Tibial nerve (tissue), 4 donors: ENCODE measurements around the gene SHMT2. TPM values are rescaled to one million over a fixed set of nuclear protein-coding genes. Genes with fewer than 3 reads are reported as not detected.
A peak's percentile ranks its signal among the peaks of the same experiment; 100 is the strongest.

Experiments used
- DNase-seq, 2 donors: peaks; one replicate each; pipeline ENCODE4 v3.0.0-alpha.2; 2019; ENCODE audit warnings: low spot score in 2 of 2
- H3K27ac ChIP-seq, 4 donors: fragments of 200-600 bp; sonication (generic) in 3 of 4; one replicate each; pipeline ENCODE4 v1.5.1; 2017 to 2019; ENCODE audit warnings: mild to moderate bottlenecking in 1 of 4
- H3K27me3 ChIP-seq, 2 donors: fragments of 200-600 bp; sonication (generic) in 1 of 2; one replicate each; pipeline versions ENCODE4 v1.5.1 to v1.6.0; 2017 to 2019
- H3K36me3 ChIP-seq, 3 donors: fragments of 200-600 bp; sonication (generic); one replicate each; pipeline ENCODE4 v1.5.1; 2018 to 2019
- H3K4me1 ChIP-seq, 4 donors: fragments of 200-600 bp; sonication (generic) in 3 of 4; one replicate each; pipeline ENCODE4 v1.5.1; 2017 to 2019
- H3K4me3 ChIP-seq, 4 donors: fragments of 200-600 bp; sonication (generic) in 3 of 4; one replicate each; pipeline ENCODE4 v1.5.1; 2017 to 2019; ENCODE audit warnings: mild to moderate bottlenecking in 1 of 4, moderate library complexity in 1 of 4
- H3K9me3 ChIP-seq, 4 donors: fragments of 200-600 bp; sonication (generic) in 3 of 4; one replicate each; pipeline ENCODE4 v1.5.1; 2017 to 2019
- EP300 ChIP-seq, 2 donors: sonication (generic); formaldehyde crosslinking; IDR thresholded peaks; one replicate each; pipeline ENCODE4 v1.6.1; 2017; ENCODE audit warnings: antibody characterized with exemption in 2 of 2, mild to moderate bottlenecking in 1 of 2
- POLR2A ChIP-seq, 2 donors: fragments of 450-650 bp; IDR thresholded peaks; one replicate each; pipeline ENCODE4 v1.6.1; 2017; ENCODE audit warnings: antibody characterized with exemption in 2 of 2, mild to moderate bottlenecking in 2 of 2, moderate library complexity in 2 of 2
- WGBS, 2 donors: methylation state at CpG; one replicate each; pipeline ENCODE4 v1.1.5; 2018; 5-methylcytosine and 5-hydroxymethylcytosine counted together
- total RNA-seq, 4 donors: library from RNA; depleted of rRNA; stranded (reverse); fragments of >200 nt; gene quantifications; one replicate each; pipeline ENCODE4 v1.1.0, GENCODE V29; 2016
- TF ChIP-seq, protein P1 (sequence below), 5 experiments: fragments of 200-600 bp in 3 of 5; fragments of 450-650 bp in 2 of 5; sonication (generic) in 3 of 5; IDR thresholded peaks; one replicate each; pipeline ENCODE4 v1.5.1; 2016 to 2019; ENCODE audit warnings: antibody characterized with exemption in 5 of 5, mild to moderate bottlenecking in 3 of 5, moderate library complexity in 2 of 5

SHMT2 gene
- total RNA-seq, 4 donors from 2014 or later = 18.4 to 77.3 (median 32.6) TPM

GRCh38 chr12:57222286-57223190 lies 7.0 kb upstream of the SHMT2 start:
- no peak for DNase-seq
- Histone ChIP-seq H3K9me3 (no peaks in the 10 kb centered on the region), H3K36me3 (no peaks in the 10 kb centered on the region), H3K27ac (no peak overlapping the region), H3K27me3 (peaks cover 0 to 100% of the 10 kb centered on the region in 2 donors), H3K4me3 (no peak overlapping the region), H3K4me1 (peaks cover 0 to 34% (median 15%) of the 10 kb centered on the region in 4 donors)
- 47 to 61% methylated on average over 13 of the region's 13 CpGs for WGBS, 2 donors
- TF ChIP-seq POLR2A (IDR thresholded peaks at IDR 0.05) = no peak
- TF ChIP-seq, protein P1, sequence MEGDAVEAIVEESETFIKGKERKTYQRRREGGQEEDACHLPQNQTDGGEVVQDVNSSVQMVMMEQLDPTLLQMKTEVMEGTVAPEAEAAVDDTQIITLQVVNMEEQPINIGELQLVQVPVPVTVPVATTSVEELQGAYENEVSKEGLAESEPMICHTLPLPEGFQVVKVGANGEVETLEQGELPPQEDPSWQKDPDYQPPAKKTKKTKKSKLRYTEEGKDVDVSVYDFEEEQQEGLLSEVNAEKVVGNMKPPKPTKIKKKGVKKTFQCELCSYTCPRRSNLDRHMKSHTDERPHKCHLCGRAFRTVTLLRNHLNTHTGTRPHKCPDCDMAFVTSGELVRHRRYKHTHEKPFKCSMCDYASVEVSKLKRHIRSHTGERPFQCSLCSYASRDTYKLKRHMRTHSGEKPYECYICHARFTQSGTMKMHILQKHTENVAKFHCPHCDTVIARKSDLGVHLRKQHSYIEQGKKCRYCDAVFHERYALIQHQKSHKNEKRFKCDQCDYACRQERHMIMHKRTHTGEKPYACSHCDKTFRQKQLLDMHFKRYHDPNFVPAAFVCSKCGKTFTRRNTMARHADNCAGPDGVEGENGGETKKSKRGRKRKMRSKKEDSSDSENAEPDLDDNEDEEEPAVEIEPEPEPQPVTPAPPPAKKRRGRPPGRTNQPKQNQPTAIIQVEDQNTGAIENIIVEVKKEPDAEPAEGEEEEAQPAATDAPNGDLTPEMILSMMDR (IDR thresholded peaks at IDR 0.05) = no peak
- no peak for TF ChIP-seq EP300 (IDR thresholded peaks at IDR 0.05)

DNA sequence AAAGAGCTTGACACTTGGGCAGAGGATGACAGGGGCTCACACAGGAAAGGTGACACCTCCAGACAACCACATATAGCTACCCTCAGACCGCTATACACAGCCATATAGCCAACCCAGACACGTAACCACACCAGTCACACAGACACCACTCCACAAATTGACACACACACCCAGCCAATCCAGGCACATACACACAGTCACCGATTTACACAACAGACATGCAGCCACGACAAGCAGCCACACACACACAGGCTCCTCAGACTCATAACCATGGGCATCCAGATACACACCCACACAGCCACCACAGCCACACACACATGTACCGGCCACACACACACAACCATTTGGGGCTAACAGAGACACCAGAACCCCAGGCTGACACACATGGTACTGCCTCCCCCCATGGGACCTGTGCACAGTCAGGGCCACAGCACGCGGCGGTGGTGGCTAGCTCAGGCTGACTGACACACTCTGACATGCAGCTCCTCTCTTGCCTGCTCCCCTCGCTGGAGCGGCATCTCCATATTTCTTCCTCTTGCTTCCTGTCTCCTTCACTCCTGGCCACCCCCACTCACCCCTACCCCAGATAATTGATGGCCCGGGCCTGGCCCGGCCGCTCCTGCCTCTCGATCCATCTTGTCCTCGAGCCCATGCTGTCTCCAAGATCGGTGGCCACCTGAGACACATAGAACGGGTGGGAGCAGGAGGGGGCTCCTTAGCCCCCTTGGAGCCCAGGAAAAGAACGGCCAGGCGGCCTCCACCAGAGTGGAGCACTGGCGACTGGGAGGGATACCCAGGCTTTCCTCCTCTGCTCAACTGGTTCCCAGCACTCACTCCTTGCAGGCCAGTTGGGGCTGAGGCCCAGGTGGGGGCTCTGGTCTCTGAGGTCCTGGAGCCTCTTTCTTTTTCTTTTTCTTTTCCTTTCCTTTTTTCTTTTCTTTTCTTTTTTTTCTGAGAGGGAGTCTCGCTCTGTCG lies 6.0 kb upstream of the SHMT2 start:
- no peaks in the 10 kb centered on the region for H3K36me3 ChIP-seq
- no peak overlapping the region for H3K4me3 ChIP-seq
- no peaks in the 10 kb centered on the region for H3K9me3 ChIP-seq
- H3K4me1 ChIP-seq = peaks cover 0 to 32% (median 14%) of the 10 kb centered on the region in 4 donors
- DNase-seq = no peak
- peaks cover 0 to 96% of the 10 kb centered on the region in 2 donors for H3K27me3 ChIP-seq
- TF ChIP-seq POLR2A (IDR thresholded peaks at IDR 0.05) (no peak), EP300 (IDR thresholded peaks at IDR 0.05) (no peak)
- TF ChIP-seq, protein P1 (IDR thresholded peaks at IDR 0.05) = no peak
- no peak overlapping the region for H3K27ac ChIP-seq
- 52 to 57% methylated on average over 22 of the region's 22 CpGs for WGBS, 2 donors

GRCh38 chr12:57224278-57224972 lies 5.1 kb upstream of the SHMT2 start:
- 66 to 70% methylated on average over 12 to 21 of the region's 30 CpGs for WGBS, 2 donors
- Histone ChIP-seq H3K27me3 (peaks cover 0 to 86% of the 10 kb centered on the region in 2 donors), H3K9me3 (no peaks in the 10 kb centered on the region), H3K4me3 (no peak overlapping the region), H3K36me3 (no peaks in the 10 kb centered on the region), H3K27ac (no peak overlapping the region), H3K4me1 (peaks cover 0 to 39% (median 17%) of the 10 kb centered on the region in 4 donors)
- DNase-seq = no peak
- TF ChIP-seq POLR2A (IDR thresholded peaks at IDR 0.05) = no peak
- TF ChIP-seq EP300 (IDR thresholded peaks at IDR 0.05) = no peak
- TF ChIP-seq, protein P1 (IDR thresholded peaks at IDR 0.05) = no peak

DNA sequence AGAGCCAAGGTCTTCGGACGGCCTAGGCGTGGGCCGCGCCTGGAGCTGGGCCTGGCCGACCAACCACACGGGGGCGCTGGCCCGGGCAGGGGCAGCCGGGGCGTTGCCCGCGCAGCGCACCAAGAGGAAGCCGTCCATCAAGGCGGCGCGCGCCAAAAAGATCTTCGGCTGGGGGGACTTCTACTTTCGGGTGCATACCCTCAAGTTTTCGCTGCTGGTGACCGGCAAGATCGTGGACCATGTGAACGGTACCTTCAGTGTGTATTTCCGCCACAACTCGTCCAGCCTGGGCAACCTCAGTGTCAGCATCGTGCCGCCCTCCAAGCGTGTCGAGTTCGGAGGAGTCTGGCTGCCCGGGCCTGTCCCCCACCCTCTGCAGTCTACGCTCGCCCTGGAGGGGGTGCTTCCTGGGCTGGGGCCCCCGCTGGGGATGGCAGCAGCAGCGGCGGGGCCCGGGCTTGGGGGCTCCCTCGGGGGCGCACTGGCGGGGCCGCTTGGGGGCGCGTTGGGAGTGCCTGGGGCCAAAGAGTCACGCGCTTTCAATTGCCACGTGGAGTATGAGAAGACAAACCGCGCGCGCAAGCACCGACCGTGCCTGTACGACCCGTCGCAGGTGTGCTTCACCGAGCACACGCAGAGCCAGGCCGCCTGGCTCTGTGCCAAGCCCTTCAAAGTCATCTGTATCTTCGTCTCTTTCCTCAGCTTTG lies 4.4 kb upstream of the SHMT2 start:
- H3K4me3 ChIP-seq = no peak overlapping the region
- 25% methylated on average over 28 to 49 of the region's 61 CpGs for WGBS, 2 donors
- no peaks in the 10 kb centered on the region for H3K9me3 ChIP-seq
- no peak for DNase-seq
- no peak overlapping the region for H3K27ac ChIP-seq
- peaks cover 0 to 79% of the 10 kb centered on the region in 2 donors for H3K27me3 ChIP-seq
- H3K4me1 ChIP-seq = peaks cover 0 to 41% (median 17%) of the 10 kb centered on the region in 4 donors
- no peak for TF ChIP-seq EP300 (IDR thresholded peaks at IDR 0.05)
- TF ChIP-seq, protein P1 (IDR thresholded peaks at IDR 0.05) = peak; percentile 32 to 55 (median 46)
- H3K36me3 ChIP-seq = no peaks in the 10 kb centered on the region
